ENCODE results near the gene TTC13.

TTC13 gene

DNA sequence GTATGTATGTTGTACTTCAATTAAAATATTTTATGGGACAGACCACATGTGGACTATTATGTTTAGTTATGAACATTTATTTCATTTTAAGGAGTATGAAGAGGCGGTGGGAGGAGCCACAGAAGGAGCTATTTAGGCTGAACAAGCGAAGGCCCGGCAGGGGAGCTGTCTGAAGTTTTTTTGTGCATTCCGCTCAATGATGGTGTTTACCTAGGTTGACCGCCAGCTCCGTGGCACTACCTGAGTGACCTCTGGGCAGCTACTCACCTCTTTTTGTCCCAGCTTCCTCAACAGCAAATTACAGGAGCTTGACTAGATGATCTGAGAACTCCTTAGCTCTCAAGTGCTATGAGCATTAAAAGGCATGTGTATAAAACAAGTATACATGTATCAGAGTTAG, 77.7 kb downstream of the TTC13 start:
- no peak for DNase-seq

DNA sequence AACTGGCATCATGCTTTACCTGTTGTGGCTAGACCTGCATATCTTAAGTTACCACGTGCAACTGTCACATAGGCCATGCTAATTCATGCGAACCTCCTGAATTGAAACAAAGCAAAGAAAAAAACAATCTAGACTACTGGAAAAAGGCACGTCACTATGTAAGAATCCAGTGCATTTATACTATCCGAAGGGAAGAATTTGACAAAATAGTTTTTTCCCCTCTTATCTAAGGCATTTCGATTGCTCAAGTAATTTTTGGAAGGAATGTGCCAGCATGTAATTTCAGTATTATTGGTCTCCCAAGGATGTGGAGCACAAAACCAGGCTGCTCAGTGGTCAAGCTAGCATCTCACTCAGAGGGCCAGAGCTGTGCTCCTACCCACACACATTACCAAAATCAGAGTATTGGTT, 78.8 kb downstream of the TTC13 start:
- DNase-seq, result no peak

DNA sequence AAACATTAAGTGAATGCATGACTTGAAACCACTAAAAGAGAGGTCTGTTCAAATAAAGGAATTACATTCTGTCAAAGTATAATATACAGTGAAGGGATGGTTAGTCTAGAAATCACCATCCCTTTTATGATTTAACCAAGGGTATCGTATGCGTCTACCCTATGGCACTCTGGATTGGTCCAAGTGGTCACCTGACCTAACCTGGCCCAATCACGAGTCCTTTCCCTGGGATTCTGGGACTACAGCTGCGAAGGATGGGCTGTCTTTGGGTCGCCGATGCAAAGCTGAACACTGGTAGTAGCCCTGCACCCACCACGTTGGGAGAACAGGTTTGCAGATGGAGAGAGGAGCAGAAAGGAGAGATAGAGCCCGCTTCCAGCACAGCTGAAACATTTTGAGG, 79.9 kb downstream of the TTC13 start:
- no peak for DNase-seq

DNA sequence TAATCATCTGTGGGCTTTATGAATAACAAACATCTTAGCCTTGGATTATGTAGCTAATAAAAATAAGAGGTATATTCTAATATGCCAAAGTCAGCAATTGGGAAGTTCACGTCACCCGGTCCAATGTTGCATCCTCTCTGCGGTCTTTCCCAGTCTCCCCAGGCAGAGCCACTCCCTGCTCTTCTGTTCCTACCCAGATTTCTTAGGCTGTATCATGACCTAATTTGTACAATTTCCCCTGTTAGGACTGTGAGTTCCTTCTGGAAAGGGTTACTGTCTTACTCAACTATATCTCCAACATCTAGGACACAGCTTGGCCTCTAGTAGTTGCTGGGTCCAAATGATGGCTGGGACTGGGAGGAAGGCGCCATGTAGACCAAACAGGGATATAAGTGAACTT, 80.5 kb downstream of the TTC13 start:
- no peak for DNase-seq

DNA sequence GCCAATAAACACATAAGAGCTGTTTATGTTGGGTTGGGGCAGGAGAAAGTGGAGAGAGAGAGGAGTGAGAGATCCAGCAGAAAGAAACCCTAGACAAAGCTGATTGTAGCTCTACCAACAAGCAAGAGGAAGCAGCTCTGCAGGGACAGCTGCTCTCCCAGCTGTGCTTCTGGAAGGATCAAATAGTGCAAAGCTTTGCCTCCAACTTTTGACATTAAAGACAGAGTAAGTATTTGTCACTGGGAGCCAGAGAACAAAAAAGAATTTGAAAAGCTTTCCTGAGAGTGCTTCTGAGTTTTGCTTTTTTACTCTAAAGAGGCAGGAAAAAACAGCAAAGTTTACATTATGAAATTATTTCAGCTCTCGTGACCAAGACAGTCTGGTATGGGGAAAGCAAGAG, 81.9 kb downstream of the TTC13 start:
- DNase-seq, result no peak

DNA sequence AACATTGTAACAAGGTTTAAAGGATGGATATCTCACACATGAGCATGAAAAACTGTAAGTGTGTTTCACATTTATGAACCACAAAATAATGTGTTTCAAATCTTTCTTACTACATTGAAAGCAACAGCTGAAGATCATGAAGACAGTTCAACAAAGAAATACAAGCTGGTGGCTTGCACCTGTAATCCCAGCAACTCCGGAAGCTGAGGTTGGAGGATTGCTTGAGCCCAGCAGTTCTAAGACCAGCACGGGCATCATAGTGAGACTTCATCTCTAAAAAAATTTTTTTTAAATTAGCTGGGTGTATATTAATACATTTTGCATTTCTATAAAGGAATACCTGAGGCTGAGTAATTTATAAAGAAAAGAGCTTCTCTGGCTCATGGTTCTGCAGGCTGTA, 83.2 kb downstream of the TTC13 start:
- DNase-seq, result no peak

DNA sequence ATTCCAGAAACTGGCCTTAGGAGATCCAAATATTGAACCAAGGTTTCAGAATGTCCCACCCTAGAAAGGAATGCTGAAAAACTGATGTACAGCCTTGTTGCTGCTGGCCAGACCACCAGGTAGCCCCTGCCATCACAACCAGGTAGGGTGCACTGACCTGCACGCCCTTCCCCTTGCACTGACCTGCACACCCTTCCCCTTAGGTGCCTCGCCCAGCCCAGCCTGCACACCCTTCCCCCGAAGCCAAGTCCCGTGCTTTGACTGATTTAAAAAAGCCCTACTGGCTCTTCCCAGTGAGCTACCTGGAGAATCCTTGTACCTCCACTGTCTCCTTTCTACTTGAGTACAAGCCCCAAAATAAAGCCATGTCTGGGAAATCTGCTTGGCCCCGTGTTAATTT, 84.0 kb downstream of the TTC13 start:
- DNase-seq, result no peak

DNA sequence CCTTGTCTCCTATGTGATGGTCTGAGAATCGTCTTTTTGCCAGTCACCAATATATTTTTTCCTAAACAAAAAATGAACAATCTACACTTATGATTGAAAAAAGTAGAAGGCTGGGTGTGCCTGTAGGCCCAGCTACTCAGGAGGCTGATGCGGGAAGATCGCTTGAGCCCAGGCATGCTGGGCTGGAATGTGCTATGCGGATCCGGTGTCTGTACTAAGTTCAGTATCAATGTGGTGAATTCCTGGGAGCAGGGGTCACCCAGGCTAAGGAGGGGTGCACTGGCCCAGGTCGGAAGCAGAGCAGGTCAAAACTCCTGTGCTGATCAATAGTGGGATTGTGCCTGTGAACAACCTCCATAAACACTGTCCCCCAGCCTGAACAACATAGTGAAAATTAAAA, 84.6 kb downstream of the TTC13 start:
- no peak for DNase-seq

DNA sequence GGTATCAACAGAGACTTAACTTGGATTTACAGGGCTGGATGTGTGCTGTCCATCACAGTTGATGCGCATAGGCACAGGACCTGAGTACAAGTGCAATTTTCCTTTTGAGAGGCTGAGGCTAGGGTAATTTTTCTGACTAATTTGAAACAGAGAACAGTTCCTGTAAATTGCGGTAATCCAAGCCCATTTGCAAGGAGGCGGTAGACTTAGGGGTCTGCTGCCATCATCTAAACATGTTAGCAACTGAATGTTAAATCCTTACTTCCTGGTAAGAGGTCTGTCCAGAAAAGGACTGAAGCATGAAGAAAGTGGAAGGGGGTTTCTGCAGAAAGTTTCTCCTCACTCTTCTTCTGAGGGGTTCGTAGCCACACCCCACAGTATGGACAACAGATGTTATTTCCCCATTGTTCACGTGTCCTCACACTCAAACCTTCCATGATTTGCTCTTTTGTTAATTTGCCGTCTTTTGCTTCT, 86.6 kb downstream of the TTC13 start:
- no peak for DNase-seq

DNA sequence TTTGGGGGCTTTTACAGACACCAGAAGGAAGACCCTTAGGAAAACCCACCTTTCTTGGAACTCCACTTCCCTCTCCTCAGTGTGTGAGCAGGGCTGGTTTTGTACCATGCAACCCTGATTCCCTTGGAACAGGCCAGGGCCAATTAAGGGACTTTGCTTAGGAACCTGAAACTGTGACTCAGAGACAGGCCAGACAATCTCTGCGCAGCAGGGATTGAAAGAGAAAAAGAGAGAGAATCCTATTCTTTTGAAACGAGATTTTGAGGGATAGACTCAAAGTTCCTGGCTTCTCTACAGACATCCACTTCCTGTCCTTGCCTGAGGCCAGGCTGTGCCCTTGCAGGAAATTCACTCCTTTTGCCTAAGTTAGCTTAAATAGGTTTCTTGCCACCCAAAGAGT, 87.2 kb downstream of the TTC13 start:
- no peak for DNase-seq

DNA sequence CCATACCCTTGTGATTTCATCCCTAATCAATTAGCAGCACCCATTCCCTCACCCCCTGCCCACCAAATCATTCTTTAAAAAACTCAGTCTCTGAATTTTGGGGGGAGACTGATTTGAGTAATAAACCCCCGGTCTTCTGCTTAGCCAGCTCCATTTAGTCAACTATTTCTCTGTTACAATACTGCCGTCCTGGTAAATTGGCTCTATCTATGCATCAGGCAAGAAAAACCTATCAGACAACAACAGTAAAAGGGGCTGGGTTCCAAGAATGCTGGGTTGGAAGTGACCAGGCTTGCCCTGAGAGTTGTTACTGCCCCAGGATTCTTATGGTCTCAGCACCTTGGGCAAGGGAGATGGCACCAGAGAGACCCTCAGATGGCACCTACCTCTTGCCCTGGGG, 94.0 kb downstream of the TTC13 start:
- DNase-seq, result no peak

DNA sequence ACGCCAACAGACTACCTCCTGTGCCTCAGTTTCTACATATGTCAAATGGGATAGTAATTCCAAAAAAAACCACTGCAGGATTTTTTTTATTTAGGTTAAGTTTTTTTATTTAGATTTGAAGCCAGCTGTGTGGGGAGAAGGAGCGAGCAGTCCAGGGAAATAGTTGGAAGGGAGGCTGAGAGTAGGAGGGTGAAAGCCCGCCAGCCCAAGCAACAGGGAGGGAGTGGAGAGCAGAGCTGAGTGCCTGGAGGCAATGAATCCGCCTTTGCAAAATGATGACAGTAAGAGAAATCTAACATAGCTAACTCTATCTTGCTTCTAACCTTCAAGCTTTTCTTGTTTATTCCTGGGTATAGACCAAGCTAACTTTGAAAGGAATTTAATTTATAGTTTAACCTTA, 94.7 kb downstream of the TTC13 start:
- DNase-seq, result no peak

DNA sequence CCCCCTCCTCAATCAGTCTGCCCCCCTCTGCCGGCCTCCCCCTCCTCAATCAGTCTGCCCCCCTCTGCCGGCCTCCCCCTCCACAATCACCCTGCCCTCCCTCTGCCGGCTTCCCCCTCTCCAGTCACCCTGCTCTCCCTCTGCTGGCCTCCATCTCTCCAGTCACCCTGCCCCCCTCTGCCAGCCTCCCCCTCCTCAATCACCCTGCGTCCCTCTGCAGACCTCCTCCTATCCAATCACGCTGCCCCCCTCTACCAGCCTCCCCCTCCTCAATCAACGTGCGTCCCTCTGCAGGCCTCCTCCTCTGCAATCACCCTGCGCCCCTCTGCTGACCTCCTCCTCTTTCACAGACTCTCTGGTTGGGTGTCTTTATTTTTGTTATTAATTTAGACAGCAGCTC, 98.9 kb downstream of the TTC13 start:
- DNase-seq, result no peak

DNA sequence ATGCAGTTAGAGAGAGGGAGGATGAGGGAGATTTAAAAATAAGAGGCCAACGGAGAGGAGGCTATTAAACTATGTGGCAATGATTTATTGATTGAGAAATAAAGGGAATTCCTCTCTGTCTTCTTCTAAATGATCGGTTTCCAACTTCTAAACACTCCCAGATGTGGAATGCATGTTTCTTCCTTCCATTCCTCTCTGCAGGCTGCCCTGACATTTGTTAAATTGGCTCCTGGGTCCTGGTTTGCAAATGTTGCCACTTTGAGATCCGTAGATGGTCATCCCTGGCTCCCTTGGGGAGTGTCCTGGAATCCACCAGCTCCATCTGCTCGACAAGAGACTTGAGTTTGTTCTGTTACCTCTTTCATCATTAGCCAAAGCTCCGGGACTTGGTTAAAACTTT, 100.1 kb downstream of the TTC13 start:
- no peak for DNase-seq

DNA sequence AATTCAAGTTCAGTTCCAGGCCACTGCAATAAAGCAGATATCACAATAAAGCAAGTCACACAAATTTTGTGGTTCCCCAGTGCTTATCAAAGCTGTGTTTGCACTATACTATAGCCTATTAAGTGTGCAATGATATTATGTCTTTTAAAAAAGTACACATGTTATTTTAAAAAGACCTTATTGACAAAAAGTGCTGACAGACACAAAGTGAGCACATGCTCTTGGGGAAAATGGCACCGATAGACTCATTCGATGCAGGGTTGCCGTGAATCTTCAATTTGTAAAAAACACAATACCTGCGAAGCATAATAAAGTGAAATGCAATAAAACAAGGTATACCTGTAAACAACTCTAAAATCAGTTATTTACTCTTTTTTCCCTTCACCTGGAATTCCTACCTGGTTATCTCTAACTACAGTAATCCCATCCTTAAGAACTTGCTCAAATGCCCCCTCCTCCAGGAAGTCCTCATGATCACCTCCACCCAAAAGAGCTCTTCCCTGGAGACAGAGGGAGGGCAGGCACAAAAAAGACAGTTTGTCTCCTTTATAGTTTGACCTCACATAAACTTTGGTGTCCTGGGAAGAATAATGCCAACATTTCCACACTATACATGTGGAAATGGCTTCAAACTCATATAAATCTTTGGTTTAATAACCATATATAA, 100.6 kb downstream of the TTC13 start:
- no peak for DNase-seq

DNA sequence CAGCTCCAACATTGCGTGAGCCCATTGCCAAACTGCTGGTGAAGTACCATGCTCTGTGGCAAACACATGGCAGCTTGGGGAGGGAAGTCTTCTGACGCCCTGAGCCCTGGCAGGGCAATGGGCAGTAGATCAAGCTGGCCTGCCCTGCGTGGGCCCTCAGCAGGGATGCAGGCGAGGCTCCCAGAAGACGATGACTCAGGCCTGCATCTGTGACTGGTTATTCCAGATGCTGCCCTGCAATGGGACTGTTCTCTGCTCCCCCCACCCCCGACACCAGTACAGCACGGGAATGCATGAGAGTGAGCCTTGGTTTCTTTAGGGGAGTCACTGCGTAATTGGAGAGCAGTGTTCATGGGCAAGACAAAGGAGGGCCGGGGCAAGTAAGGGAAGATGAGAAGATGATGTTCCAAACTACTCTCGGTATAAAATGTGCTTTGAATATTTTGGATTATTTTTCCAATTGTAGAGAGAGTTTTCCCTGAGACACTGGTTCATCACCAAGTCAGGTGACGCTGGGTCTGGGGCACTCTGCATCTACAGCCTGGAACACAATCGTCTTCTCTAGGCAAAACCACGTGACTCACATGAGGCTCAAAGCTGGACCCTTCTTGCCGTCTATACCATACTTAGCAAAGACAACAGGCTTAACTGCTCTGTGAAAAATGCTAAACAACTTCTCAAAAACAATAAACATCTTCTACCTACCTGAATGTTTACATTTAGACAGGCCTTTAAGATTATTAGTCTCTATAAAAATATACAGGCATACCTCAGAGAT, 101.3 kb downstream of the TTC13 start:
- DNase-seq, result no peak

DNA sequence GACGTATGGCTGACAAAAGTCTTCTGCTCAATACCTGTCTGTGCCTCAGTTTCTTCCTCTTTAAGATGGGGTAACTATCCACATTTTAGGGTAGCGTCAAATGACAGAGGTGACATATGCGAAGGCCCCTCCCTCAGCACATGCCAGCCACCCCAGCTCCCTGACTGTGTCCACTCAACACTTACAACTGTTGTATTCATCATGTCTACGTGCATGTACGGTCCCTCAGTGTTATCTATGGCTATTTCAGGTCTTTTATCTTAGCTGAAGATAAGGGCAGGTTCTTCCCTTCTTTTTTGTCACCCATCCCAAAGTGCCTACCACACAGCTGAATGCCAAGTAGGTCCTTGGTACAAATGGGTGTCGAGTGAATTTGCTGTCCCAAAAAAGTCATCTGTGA, 102.0 kb downstream of the TTC13 start:
- DNase-seq, result no peak

DNA sequence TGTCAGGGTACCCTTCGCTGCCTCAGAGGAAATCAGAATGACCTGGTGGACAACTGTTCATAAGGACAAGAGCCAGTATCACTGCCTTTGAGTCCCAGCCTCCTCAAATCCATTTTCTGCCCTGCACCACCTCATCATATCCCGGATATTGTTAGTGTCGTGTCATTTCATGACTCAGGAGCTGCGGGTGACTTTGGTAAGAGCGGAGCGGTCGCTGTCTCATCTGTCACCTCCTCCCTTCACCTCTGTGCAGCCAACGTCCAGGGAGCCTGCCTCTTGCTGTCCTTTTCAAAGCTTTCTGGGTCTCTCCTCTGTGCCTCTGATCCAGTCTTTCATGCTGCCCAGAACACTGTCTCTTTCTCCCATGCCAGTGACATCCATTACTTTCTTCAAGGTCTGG, 103.3 kb downstream of the TTC13 start:
- no peak for DNase-seq

DNA sequence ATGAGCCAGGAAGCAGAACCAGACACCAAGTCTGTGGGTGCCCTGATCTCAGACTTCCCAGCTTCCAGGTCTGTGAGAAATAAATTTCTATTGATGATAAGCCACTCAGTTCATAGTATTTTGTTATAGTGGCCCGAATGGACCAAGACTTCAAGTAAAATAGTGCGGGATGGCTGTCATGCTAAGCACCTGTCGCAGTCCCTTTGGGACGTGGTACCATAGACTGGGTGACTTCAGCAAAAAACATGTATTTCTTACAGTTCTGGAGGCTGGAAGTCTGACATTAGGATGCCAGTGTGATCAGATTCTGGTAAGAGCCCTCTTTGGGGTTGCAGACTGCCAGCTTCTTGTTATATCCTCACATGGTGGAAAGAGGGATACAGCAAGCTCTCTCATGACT, 107.7 kb downstream of the TTC13 start:
- DNase-seq, result no peak

DNA sequence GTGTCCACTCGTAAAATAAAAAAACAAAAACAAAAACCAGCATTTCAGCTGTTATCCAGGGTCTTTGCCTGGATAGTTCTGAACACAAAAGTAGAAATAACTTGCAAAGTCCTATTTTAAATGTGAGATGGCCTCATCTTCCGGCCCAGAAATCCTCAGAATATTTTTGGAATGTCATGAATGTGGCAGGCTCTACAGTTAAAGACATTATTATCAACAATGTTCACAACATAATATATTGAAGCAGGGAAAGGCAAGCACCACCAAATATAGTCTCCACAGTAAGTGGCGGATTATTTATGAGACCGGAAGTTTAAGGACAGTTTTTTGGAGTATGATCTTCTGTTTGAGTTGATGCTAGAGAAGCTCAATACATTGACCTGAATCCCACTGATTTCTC, 109.2 kb downstream of the TTC13 start:
- DNase-seq, result no peak

DNA sequence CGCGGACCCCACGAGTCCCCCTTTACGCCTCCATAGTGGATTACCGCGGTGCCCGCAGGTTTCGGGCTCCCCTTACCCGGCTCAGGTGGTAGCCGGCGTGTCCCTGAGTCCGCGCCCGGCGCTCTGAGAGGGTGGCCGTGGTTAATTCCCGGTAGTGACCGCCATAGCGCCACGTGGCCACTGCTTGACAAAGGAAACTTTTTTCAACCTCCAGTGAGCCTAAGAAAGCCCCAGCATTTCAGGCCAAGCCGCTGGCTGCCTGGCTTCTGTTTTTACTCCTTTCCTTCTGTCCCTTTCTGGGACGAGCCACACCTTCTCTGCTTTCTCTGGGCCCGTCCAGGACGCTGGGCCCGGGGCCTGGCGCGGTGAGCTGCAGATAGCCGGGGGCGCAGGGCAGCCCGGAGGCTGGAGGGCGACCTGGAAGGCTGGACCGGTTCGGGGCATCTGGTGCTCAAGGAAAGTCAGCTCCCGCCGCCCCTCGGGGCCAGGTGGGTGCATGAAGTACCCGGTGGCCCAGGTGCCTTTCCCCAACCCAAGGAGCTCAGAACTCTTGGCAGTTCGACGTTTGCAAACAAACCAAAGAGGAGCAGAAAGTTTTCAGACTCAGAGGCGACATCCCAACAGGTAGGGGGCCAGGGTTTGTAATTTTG, 109.8 kb downstream of the TTC13 start:
- peak; percentile 16 to 65 for DNase-seq

DNA sequence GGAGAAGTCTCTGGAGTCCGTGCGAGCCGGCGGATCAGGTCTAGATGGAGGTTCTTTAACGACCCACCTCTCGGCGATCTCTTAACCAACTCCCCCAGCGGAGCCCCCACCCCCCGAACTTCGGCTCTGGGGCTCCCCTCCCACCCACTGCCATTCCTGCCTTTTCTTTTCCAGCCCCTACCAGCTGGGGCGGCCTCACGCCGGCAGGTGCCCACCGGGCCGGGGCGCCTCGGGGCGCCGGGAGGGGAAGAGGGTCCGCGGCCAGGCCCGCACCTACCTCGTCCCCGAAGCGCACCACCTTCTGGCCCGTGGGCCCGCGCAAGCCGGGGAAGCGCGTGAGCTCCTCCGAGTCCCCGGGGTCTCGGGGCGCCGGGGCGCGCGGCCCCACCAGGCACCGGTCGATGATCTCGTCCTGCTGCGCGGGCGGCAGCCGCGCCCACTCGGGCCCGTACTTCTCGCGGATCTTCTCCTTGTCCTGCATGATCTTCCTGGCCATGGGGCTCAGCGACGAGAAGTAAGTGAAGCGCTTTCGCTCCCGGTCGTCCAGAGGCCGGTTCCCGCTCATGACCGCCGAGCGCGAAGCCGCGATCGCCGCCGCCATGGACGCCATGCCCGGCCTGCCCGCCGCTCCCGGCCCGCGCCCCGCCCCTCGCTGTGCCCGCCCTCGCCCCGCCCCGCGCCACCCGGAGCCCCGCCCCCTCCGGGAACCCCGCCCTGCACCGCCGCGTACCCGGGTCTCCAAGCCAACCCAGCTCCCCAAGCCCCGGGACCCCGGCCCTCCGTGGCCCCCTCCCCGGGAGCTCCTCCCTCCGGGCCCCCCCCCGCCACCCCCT, 110.5 kb downstream of the TTC13 start, which contains the start of gene C1orf198:
C1orf198 (minus strand) TSS at position 619 of the 833 bp plus-strand sequence; CDS start at position 610, 9 bp downstream.
- DNase-seq, result peak in 1 of 2 experiments; percentile 65

Measured in NCI-H526 (cell line).